IMR-90 (cell line): Measurements from ENCODE around the gene BRS3.

Experiments used
- CTCF ChIP-seq: conservative IDR thresholded peaks from 2 replicates; pipeline ENCODE4 v1.5.1; 2012; ENCODE audit warnings: mild to moderate bottlenecking, low read depth, low read length, improper control_type of control experiment
- MXI1 ChIP-seq: IDR thresholded peaks from 2 replicates; pipeline ENCODE4 v1.6.1; 2012; ENCODE audit warnings: low read depth, mild to moderate bottlenecking, low read length, moderate library complexity, borderline replicate concordance

- TF ChIP-seq MXI1, result no peak
- no peak for TF ChIP-seq CTCF
Measured at GRCh38 chrX:136452614-136453013, 35.1 kb upstream of the BRS3 start.
